Neuronal stem cell (in vitro differentiated cells): ENCODE measurements around the gene SNX4. TPM values are rescaled to one million over a fixed set of nuclear protein-coding genes. Genes with fewer than 3 reads are reported as not detected.

ENCODE experiments used
- DNase-seq: peaks from one replicate; pipeline ENCODE4 v3.0.0-alpha.2; 2013; ENCODE audit warnings: low spot score
- H2AFZ ChIP-seq: one replicate; pipeline ENCODE4 v1.6.1; 2013; ENCODE audit warnings: mild to moderate bottlenecking, low read length, inconsistent platforms
- H2AK5ac ChIP-seq: 2 replicates; pipeline ENCODE4 v1.6.1; 2013; ENCODE audit warnings: low read depth, mild to moderate bottlenecking, inconsistent platforms, low read length, moderate library complexity, mixed read lengths
- H2BK120ac ChIP-seq: 2 replicates; pipeline ENCODE4 v1.6.1; 2013; ENCODE audit warnings: low read depth, mild to moderate bottlenecking, inconsistent platforms, low read length, moderate library complexity, mixed read lengths
- H2BK12ac ChIP-seq: one replicate; pipeline ENCODE4 v1.6.1; 2013; ENCODE audit warnings: low read length, inconsistent platforms
- H2BK15ac ChIP-seq: 2 replicates; pipeline ENCODE4 v1.6.1; 2013; ENCODE audit warnings: mild to moderate bottlenecking, low read length, inconsistent platforms, mixed read lengths
- H2BK5ac ChIP-seq: one replicate; pipeline ENCODE4 v1.6.1; 2013; ENCODE audit warnings: inconsistent platforms, mild to moderate bottlenecking, low read length, moderate library complexity
- H3K14ac ChIP-seq: one replicate; pipeline ENCODE4 v1.6.1; 2013; ENCODE audit warnings: low read length, inconsistent platforms
- H3K18ac ChIP-seq: 2 replicates; pipeline ENCODE4 v1.6.1; 2013; ENCODE audit warnings: low read length, inconsistent platforms
- H3K23ac ChIP-seq: 2 replicates; pipeline ENCODE4 v1.6.1; 2013; ENCODE audit warnings: low read depth, mild to moderate bottlenecking, mixed read lengths, low read length, inconsistent platforms; ENCODE audit not compliant: poor library complexity
- H3K27ac ChIP-seq: replicated peaks from 3 replicates; pipeline ENCODE4 v1.5.1; 2013; ENCODE audit warnings: low read length, inconsistent platforms
- H3K27me3 ChIP-seq, 3 experiments: 2 replicates each; pipeline ENCODE4 v1.6.1; 2013; ENCODE audit warnings: low read length in 3 of 3, mild to moderate bottlenecking in 2 of 3, inconsistent platforms in 1 of 3, low read depth in 1 of 3, mixed read lengths in 1 of 3, moderate library complexity in 1 of 3; ENCODE audit not compliant: control insufficient read depth in 3 of 3, insufficient read depth in 3 of 3
- H3K36me3 ChIP-seq, 2 donors: replicated peaks in 1 of 2; 2 replicates each; pipeline ENCODE4 v1.6.1; 2013; ENCODE audit warnings: low read length in 2 of 2; ENCODE audit not compliant: control insufficient read depth in 2 of 2, insufficient read depth in 2 of 2
- H3K4ac ChIP-seq: 2 replicates; pipeline ENCODE4 v1.6.1; 2013; ENCODE audit warnings: inconsistent platforms, mild to moderate bottlenecking, low read length, moderate library complexity
- H3K4me1 ChIP-seq, 2 donors: 1 replicate in 1 of 2; 2 replicates in 1 of 2; pipeline ENCODE4 v1.6.1; 2013; ENCODE audit warnings: low read length in 2 of 2, low read depth in 1 of 2; ENCODE audit not compliant: control insufficient read depth in 2 of 2, insufficient read depth in 1 of 2
- H3K4me2 ChIP-seq: one replicate; pipeline ENCODE4 v1.6.1; 2013; ENCODE audit warnings: mild to moderate bottlenecking, low read length, inconsistent platforms; ENCODE audit not compliant: insufficient read depth, poor library complexity, severe bottlenecking
- H3K4me3 ChIP-seq, 2 donors: 2 replicates each; pipeline ENCODE4 v1.5.1; 2013; ENCODE audit warnings: low read length in 2 of 2, mild to moderate bottlenecking in 2 of 2, inconsistent platforms in 1 of 2, moderate library complexity in 1 of 2
- H3K79me1 ChIP-seq: one replicate; pipeline ENCODE4 v1.6.1; 2013; ENCODE audit warnings: low read depth, mild to moderate bottlenecking, inconsistent platforms, low read length, moderate library complexity
- H3K9ac ChIP-seq: one replicate; pipeline ENCODE4 v1.6.1; 2013; ENCODE audit warnings: mild to moderate bottlenecking, low read depth, low read length, inconsistent platforms; ENCODE audit not compliant: poor library complexity
- H3K9me3 ChIP-seq, 2 donors: replicated peaks in 1 of 2; 2 replicates each; pipeline versions ENCODE3 to v1.6.1; 2013; ENCODE audit warnings: low read length in 2 of 2, mild to moderate bottlenecking in 2 of 2, inconsistent platforms in 1 of 2, low read depth in 1 of 2, mixed read lengths in 1 of 2, moderate library complexity in 1 of 2; ENCODE audit not compliant: control insufficient read depth in 2 of 2, insufficient read depth in 1 of 2
- H4K8ac ChIP-seq: one replicate; pipeline ENCODE4 v1.6.1; 2013; ENCODE audit warnings: low read depth, mild to moderate bottlenecking, inconsistent platforms, low read length, moderate library complexity
- H4K91ac ChIP-seq: one replicate; pipeline ENCODE4 v1.6.1; 2013; ENCODE audit warnings: low read length, low read depth, mild to moderate bottlenecking, inconsistent platforms; ENCODE audit not compliant: poor library complexity
- WGBS, 2 donors: extraction: QIAGEN DNeasy Blood & Tissue Kit; methylation state at CpG; one replicate each; pipeline ENCODE4 v1.1.7; 2013; ENCODE audit warnings: missing lambda C conversion rate in 2 of 2, mixed read lengths in 1 of 2; ENCODE audit not compliant: insufficient read length in 2 of 2, insufficient replicate concordance in 1 of 2; ENCODE audit errors: extremely low coverage in 2 of 2; 5-methylcytosine and 5-hydroxymethylcytosine counted together
- polyA plus RNA-seq, 2 experiments: library from polyadenylated mRNA; stranded (reverse); fragments of 200-250 nt; gene quantifications; one replicate each; pipeline ENCODE4 v1.2.3, GENCODE V29; 2013

Gene SNX4
- 29.6 TPM for polyA plus RNA-seq (2013, experiment 1 of 2)
- polyA plus RNA-seq (2013, experiment 2 of 2), result 29.0 TPM

DNA sequence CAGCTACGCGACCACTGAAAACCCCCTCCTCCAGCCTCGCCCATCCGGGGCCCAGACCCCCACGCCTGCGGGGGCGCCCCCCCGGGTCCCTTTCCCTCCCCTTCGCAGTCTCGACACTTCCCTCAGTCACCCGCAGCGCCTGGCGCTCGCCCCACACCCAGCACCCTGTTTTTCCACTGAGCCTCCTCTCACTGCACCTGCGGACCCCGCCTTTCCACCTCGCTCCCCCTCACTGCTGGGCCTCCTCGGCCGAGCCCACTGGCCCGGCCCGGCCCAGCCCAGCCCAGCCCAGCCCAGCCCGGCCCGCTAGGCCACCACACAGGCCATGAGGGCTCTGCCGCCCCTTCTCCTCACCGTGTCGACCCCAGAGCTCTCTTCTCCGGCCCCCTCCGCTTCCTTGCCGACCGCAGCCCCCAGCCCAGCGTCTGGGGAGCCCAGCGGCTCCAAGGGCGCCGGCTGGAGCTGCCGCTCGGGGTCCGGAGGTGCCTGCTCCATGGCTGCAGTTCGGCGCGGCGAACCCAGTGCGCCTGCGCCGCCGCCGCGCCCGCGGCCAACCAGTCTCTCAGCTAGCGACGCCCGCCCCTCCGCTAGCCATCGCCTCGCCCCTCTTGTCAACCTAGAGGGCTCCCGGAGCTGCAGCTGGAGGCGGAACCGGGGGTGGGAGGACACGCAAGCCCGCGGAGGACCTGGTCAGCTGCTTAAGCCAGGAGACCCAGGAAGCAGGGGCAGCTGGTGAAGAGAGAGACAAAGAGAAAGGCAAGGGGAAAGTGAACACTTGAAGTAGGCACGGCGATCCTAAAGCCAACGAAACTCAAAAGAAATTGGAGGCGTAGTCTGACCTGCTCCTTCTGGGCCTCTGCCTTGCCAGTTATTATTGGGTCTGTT lies at the start of gene SNX4:
SNX4 (minus strand) TSS at position 525 of the 885 bp plus-strand sequence; CDS start at position 495, 30 bp downstream.
- peak within 1 kb of the TSS; percentile 95 for H2BK5ac ChIP-seq
- H3K27me3 ChIP-seq, result no peaks in the 10 kb centered on the region
- peak within 1 kb of the TSS; percentile 95 for H3K9ac ChIP-seq
- peak within 1 kb of the TSS; percentile 80 for H3K4me2 ChIP-seq
- peak within 1 kb of the TSS; percentile 75 for H3K23ac ChIP-seq
- peaks cover 1% of the 10 kb centered on the region for H3K79me1 ChIP-seq
- H3K4ac ChIP-seq, result no peak within 1 kb of the TSS
- H2BK12ac ChIP-seq, result no peak within 1 kb of the TSS
- peak; percentile 91 for DNase-seq
- H3K36me3 ChIP-seq, result peaks cover 6 to 36% of the 10 kb centered on the region in 2 donors
- H2AFZ ChIP-seq, result peak within 1 kb of the TSS; percentile 92
- H3K18ac ChIP-seq, result peak within 1 kb of the TSS; percentile 99
- no peak within 1 kb of the TSS for H2BK15ac ChIP-seq
- WGBS, 2 donors, result no CpG with 5 or more reads among the region's 65 CpGs
- peak within 1 kb of the TSS; percentile 26 for H2BK120ac ChIP-seq
- peaks cover 2 to 5% of the 10 kb centered on the region in 2 donors for H3K4me1 ChIP-seq
- no peaks in the 10 kb centered on the region for H3K9me3 ChIP-seq
- H2AK5ac ChIP-seq, result no peak within 1 kb of the TSS
- peak within 1 kb of the TSS; percentile 64 for H4K91ac ChIP-seq
- H3K27ac ChIP-seq, result peak within 1 kb of the TSS; percentile 82
- peak within 1 kb of the TSS; percentile 59 to 86 for H3K4me3 ChIP-seq
- H4K8ac ChIP-seq, result peak within 1 kb of the TSS; percentile 45
- H3K14ac ChIP-seq, result peak within 1 kb of the TSS; percentile 58

DNA sequence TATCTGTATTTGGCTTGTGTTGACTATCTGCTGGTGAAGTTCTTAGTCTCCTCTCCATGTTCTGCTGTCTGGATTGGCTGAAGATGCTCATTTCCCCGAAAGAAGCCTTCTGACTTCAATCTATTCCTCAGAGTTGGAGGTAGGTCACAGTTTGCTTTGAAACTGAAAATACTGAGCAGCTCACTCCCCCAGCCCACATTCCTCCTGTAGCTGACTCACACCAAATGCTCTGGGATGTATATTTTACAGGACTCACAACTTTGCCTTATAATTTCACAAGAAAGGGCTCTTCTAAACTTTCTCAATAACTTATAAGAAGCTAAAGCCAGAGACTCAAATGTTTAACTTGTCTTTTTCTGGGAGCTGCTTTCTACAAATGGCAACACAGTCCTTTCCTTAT lies 36.3 kb upstream of the SNX4 start:
- no peak overlapping the region for H3K27ac ChIP-seq
- H4K8ac ChIP-seq, result no peak overlapping the region
- WGBS, 2 donors, result no CpG with 5 or more reads among the region's 1 CpG
- no peaks in the 10 kb centered on the region for H3K4me1 ChIP-seq
- H3K18ac ChIP-seq, result no peak overlapping the region
- no peaks in the 10 kb centered on the region for H3K9me3 ChIP-seq
- H3K9ac ChIP-seq, result no peak overlapping the region
- no peak overlapping the region for H2BK15ac ChIP-seq
- H3K27me3 ChIP-seq, result no peaks in the 10 kb centered on the region
- H3K4me2 ChIP-seq, result no peak overlapping the region
- no peak overlapping the region for H2AFZ ChIP-seq
- H3K23ac ChIP-seq, result no peak overlapping the region
- no peak for DNase-seq
- peaks cover 12 to 84% of the 10 kb centered on the region in 2 donors for H3K36me3 ChIP-seq
- H3K79me1 ChIP-seq, result no peaks in the 10 kb centered on the region
- no peak overlapping the region for H2BK120ac ChIP-seq
- H2BK12ac ChIP-seq, result no peak overlapping the region
- no peak overlapping the region for H2AK5ac ChIP-seq
- no peak overlapping the region for H3K4me3 ChIP-seq
- no peak overlapping the region for H3K4ac ChIP-seq
- H4K91ac ChIP-seq, result no peak overlapping the region
- H3K14ac ChIP-seq, result no peak overlapping the region
- H2BK5ac ChIP-seq, result no peak overlapping the region

DNA sequence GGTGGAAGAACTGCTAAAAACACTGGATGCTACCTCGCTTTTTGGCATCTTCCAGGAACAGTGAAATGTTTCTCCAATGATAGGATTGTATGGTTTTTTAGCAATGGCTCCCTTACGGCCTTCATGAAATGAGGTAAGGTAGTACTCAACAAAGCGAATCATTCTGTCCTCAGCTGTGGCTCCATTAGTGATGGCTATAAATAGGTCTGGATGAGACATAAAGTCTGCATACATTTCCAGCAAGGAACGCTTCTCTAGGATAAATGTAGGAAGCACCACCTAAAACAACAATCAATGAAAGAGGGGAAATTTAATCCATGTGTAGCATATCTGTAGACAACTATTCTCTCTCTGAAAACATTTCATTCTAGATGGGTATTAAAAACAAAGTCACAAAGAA lies 32.4 kb upstream of the SNX4 start:
- H3K4me1 ChIP-seq, result no peaks in the 10 kb centered on the region
- no peaks in the 10 kb centered on the region for H3K27me3 ChIP-seq
- H4K91ac ChIP-seq, result no peak overlapping the region
- no peak overlapping the region for H3K4me2 ChIP-seq
- no peak overlapping the region for H2BK12ac ChIP-seq
- H3K27ac ChIP-seq, result no peak overlapping the region
- no peak overlapping the region for H2BK5ac ChIP-seq
- no peak overlapping the region for H3K18ac ChIP-seq
- H3K36me3 ChIP-seq, result peaks cover 7 to 88% of the 10 kb centered on the region in 2 donors
- no peak overlapping the region for H2AFZ ChIP-seq
- H3K4ac ChIP-seq, result no peak overlapping the region
- H4K8ac ChIP-seq, result no peak overlapping the region
- WGBS, 2 donors, result no CpG with 5 or more reads among the region's 4 CpGs
- DNase-seq, result no peak
- no peak overlapping the region for H2BK15ac ChIP-seq
- H3K4me3 ChIP-seq, result no peak overlapping the region
- H3K9me3 ChIP-seq, result no peaks in the 10 kb centered on the region
- no peak overlapping the region for H2BK120ac ChIP-seq
- H3K23ac ChIP-seq, result no peak overlapping the region
- no peak overlapping the region for H3K14ac ChIP-seq
- H3K79me1 ChIP-seq, result no peaks in the 10 kb centered on the region
- H2AK5ac ChIP-seq, result no peak overlapping the region
- no peak overlapping the region for H3K9ac ChIP-seq

DNA sequence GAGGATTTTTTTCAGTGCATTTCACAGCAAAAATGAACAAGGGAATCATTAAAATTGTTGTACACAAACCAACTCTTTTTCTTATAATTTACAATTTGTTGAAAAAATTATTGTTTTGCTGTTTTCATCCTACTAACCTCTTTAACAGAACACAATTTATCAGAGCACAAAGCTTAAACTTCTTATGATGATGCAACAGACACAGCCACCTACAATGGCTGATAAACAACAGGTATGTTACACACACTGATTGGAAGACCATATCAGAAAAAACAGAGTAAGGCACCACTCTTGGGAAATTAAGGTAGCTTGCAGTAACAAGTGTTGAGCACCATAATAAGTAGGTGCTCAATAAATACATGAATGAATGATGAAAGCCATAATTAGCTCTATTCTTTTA lies 8.9 kb upstream of the SNX4 start:
- no peaks in the 10 kb centered on the region for H3K79me1 ChIP-seq
- H2AFZ ChIP-seq, result no peak overlapping the region
- no peak overlapping the region for H3K4me2 ChIP-seq
- H3K4me3 ChIP-seq, result no peak overlapping the region
- no peak overlapping the region for H2BK15ac ChIP-seq
- H2AK5ac ChIP-seq, result no peak overlapping the region
- H4K8ac ChIP-seq, result no peak overlapping the region
- no peak for DNase-seq
- H3K27ac ChIP-seq, result no peak overlapping the region
- no peak overlapping the region for H3K18ac ChIP-seq
- H3K9ac ChIP-seq, result no peak overlapping the region
- H3K36me3 ChIP-seq, result peaks cover 4 to 52% of the 10 kb centered on the region in 2 donors
- no peak overlapping the region for H4K91ac ChIP-seq
- H2BK120ac ChIP-seq, result no peak overlapping the region
- no peak overlapping the region for H2BK5ac ChIP-seq
- no peaks in the 10 kb centered on the region for H3K27me3 ChIP-seq
- H3K14ac ChIP-seq, result no peak overlapping the region
- H3K4me1 ChIP-seq, result no peaks in the 10 kb centered on the region
- H3K9me3 ChIP-seq, result no peaks in the 10 kb centered on the region
- H2BK12ac ChIP-seq, result no peak overlapping the region
- H3K4ac ChIP-seq, result no peak overlapping the region
- no peak overlapping the region for H3K23ac ChIP-seq
